Measurements from ENCODE around the gene SH3PXD2A.
"Not testable (repeated sequence)": the region's sequence is repeated elsewhere in the genome, so short reads cannot be mapped to it uniquely, and the experiment has no call there.

DNA sequence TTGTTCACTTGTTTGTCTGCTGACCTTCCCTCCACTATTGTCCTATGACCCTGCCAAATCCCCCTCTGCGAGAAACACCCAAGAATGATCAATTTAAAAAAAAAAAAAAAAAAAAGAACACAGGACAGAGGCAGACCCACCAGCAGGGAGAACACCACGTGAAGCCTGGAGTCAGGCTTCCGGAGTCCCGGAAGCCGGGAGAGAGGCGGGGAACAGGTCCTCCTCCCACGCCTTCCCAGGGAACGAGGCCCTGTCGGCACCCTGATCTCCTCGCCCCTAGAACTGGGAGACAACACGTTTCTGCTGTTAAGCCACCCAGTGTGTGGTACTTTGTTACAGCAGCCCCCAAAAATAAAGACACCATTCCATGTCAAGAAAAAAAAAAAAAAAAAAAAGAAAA lies 247.3 kb downstream of the SH3PXD2A start:
- TF ChIP-seq, protein P1, sequence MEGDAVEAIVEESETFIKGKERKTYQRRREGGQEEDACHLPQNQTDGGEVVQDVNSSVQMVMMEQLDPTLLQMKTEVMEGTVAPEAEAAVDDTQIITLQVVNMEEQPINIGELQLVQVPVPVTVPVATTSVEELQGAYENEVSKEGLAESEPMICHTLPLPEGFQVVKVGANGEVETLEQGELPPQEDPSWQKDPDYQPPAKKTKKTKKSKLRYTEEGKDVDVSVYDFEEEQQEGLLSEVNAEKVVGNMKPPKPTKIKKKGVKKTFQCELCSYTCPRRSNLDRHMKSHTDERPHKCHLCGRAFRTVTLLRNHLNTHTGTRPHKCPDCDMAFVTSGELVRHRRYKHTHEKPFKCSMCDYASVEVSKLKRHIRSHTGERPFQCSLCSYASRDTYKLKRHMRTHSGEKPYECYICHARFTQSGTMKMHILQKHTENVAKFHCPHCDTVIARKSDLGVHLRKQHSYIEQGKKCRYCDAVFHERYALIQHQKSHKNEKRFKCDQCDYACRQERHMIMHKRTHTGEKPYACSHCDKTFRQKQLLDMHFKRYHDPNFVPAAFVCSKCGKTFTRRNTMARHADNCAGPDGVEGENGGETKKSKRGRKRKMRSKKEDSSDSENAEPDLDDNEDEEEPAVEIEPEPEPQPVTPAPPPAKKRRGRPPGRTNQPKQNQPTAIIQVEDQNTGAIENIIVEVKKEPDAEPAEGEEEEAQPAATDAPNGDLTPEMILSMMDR (conservative IDR thresholded peaks at IDR 0.05; ENCODE audit: low read depth, low read length): not testable (repeated sequence)
- not testable (repeated sequence) for TF ChIP-seq EZH2 (IDR thresholded peaks at IDR 0.05; ENCODE audit: borderline replicate concordance, low read depth, low read length, poor library complexity, severe bottlenecking)
